Measurements from ENCODE around the gene CEP43. TPM values are rescaled to one million over a fixed set of nuclear protein-coding genes. Genes with fewer than 3 reads are reported as not detected.
"Not testable (repeated sequence)": the region's sequence is repeated elsewhere in the genome, so short reads cannot be mapped to it uniquely, and the experiment has no call there.

The CEP43 gene
- 12.1 TPM for total RNA-seq (ENCODE audit: unreplicated experiment)
- long read RNA-seq, full-length matches to known transcripts = 4 of 5 reads
- long read RNA-seq, partial matches to known transcripts = 0 of 5 reads
- long read RNA-seq, other reads (novel, unspliced or antisense) = 1 of 5 reads

- Mint-ChIP-seq H3K27me3 (ENCODE audit: unreplicated experiment) (no peaks in the 10 kb centered on the region), H3K27ac (ENCODE audit: unreplicated experiment) (no peak within 1 kb of the TSS), H3K9me3 (ENCODE audit: unreplicated experiment) (no peaks in the 10 kb centered on the region), H3K36me3 (ENCODE audit: unreplicated experiment) (no peaks in the 10 kb centered on the region), H3K4me3 (ENCODE audit: unreplicated experiment) (peak within 1 kb of the TSS; percentile 83), H3K4me1 (ENCODE audit: low read depth, unreplicated experiment) (no peaks in the 10 kb centered on the region)
- no peak for TF ChIP-seq CTCF (IDR thresholded peaks at IDR 0.05; ENCODE audit: partially characterized antibody, unreplicated experiment)
- peak; percentile 98 for DNase-seq
Measured at GRCh38 chr6:166999145-166999883, at the start of gene CEP43. Gene CEP43 (plus strand): TSS chr6:166999397. CDS start chr6:166999413, 16 bp downstream.

GRCh38 chr6:166949528-166950442, 49.4 kb upstream of the CEP43 start:
- Mint-ChIP-seq H3K4me1 (ENCODE audit: low read depth, unreplicated experiment) (peaks cover 11% of the 10 kb centered on the region), H3K4me3 (ENCODE audit: unreplicated experiment) (no peak overlapping the region), H3K27ac (ENCODE audit: unreplicated experiment) (peak overlapping the region; percentile 38), H3K27me3 (ENCODE audit: unreplicated experiment) (peaks cover 3% of the 10 kb centered on the region), H3K36me3 (ENCODE audit: unreplicated experiment) (peaks cover 9% of the 10 kb centered on the region), H3K9me3 (ENCODE audit: unreplicated experiment) (no peaks in the 10 kb centered on the region)
- DNase-seq = no peak
- TF ChIP-seq CTCF (IDR thresholded peaks at IDR 0.05; ENCODE audit: partially characterized antibody, unreplicated experiment) = no peak

- peaks cover 9% of the 10 kb centered on the region for H3K36me3 Mint-ChIP-seq (ENCODE audit: unreplicated experiment)
- H3K4me3 Mint-ChIP-seq (ENCODE audit: unreplicated experiment) = no peak overlapping the region
- peaks cover 12% of the 10 kb centered on the region for H3K4me1 Mint-ChIP-seq (ENCODE audit: low read depth, unreplicated experiment)
- H3K27ac Mint-ChIP-seq (ENCODE audit: unreplicated experiment) = no peak overlapping the region
- TF ChIP-seq CTCF (IDR thresholded peaks at IDR 0.05; ENCODE audit: partially characterized antibody, unreplicated experiment) = no peak
- H3K27me3 Mint-ChIP-seq (ENCODE audit: unreplicated experiment) = peaks cover 9% of the 10 kb centered on the region
- no peak for DNase-seq
- peaks cover 5% of the 10 kb centered on the region for H3K9me3 Mint-ChIP-seq (ENCODE audit: unreplicated experiment)
Measured at GRCh38 chr6:166950443-166950821, 48.8 kb upstream of the CEP43 start.

GRCh38 chr6:166950892-166951669, 48.1 kb upstream of the CEP43 start:
- H3K27ac Mint-ChIP-seq (ENCODE audit: unreplicated experiment); H3K9me3 Mint-ChIP-seq (ENCODE audit: unreplicated experiment); H3K36me3 Mint-ChIP-seq (ENCODE audit: unreplicated experiment); H3K27me3 Mint-ChIP-seq (ENCODE audit: unreplicated experiment); H3K4me3 Mint-ChIP-seq (ENCODE audit: unreplicated experiment): not testable (repeated sequence)
- peak; percentile 71 for TF ChIP-seq CTCF (IDR thresholded peaks at IDR 0.05; ENCODE audit: partially characterized antibody, unreplicated experiment)
- H3K4me1 Mint-ChIP-seq (ENCODE audit: low read depth, unreplicated experiment) = peaks cover 13% of the 10 kb centered on the region
- peak; percentile 88 for DNase-seq

All from glutamatergic neuron (in vitro differentiated cells).